GM12892 (cell line): ENCODE measurements around the gene SLC66A2.

Source experiments
- POLR2A ChIP-seq: IDR thresholded peaks from 2 replicates; pipeline ENCODE4 v1.6.1; 2011; ENCODE audit warnings: low read depth, low read length, control low read depth
- POLR2AphosphoS5 ChIP-seq: IDR thresholded peaks from 2 replicates; pipeline ENCODE4 v1.6.1; 2011; ENCODE audit warnings: low read depth, low read length, control low read depth
- TAF1 ChIP-seq: IDR thresholded peaks from 2 replicates; pipeline ENCODE4 v1.6.1; 2011; ENCODE audit warnings: low read depth, mild to moderate bottlenecking, control low read depth, low read length, borderline replicate concordance

GRCh38 chr18:79932907-79933306, 18.5 kb downstream of the SLC66A2 start:
- TF ChIP-seq POLR2AphosphoS5 (no peak), POLR2A (no peak), TAF1 (no peak)
